ENCODE results near the gene TIFAB.

Gene TIFAB

GRCh38 chr5:135438636-135439221 lies 13.4 kb downstream of the TIFAB start:
- TF ChIP-seq, protein P1, sequence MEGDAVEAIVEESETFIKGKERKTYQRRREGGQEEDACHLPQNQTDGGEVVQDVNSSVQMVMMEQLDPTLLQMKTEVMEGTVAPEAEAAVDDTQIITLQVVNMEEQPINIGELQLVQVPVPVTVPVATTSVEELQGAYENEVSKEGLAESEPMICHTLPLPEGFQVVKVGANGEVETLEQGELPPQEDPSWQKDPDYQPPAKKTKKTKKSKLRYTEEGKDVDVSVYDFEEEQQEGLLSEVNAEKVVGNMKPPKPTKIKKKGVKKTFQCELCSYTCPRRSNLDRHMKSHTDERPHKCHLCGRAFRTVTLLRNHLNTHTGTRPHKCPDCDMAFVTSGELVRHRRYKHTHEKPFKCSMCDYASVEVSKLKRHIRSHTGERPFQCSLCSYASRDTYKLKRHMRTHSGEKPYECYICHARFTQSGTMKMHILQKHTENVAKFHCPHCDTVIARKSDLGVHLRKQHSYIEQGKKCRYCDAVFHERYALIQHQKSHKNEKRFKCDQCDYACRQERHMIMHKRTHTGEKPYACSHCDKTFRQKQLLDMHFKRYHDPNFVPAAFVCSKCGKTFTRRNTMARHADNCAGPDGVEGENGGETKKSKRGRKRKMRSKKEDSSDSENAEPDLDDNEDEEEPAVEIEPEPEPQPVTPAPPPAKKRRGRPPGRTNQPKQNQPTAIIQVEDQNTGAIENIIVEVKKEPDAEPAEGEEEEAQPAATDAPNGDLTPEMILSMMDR (IDR thresholded peaks at IDR 0.05; ENCODE audit: borderline replicate concordance, extremely low read depth, low read length, poor library complexity, severe bottlenecking): no peak
- TF ChIP-seq EZH2 (IDR thresholded peaks at IDR 0.05; ENCODE audit: borderline replicate concordance, low read depth, low read length, severe bottlenecking): no peak
- DNase-seq (peak; percentile 0), ATAC-seq (ENCODE audit: insufficient read depth, low read depth) (no peak)
- no peaks in the 10 kb centered on the region for H3K9me3 ChIP-seq (ENCODE audit: insufficient read depth, low read length, severe bottlenecking)
- no peak overlapping the region for H2AFZ ChIP-seq (ENCODE audit: low read depth, low read length)
- H3K4me3 ChIP-seq (ENCODE audit: low read depth in 1 of 2, low read length in 2 of 2): no peak overlapping the region
- H3K9ac ChIP-seq (ENCODE audit: low read depth, low read length): no peak overlapping the region
- no peak overlapping the region for H3K27ac ChIP-seq (ENCODE audit: low read length)
- H3K79me2 ChIP-seq (ENCODE audit: insufficient read depth, low read length): no peaks in the 10 kb centered on the region
- no peaks in the 10 kb centered on the region for H4K20me1 ChIP-seq (ENCODE audit: insufficient read depth, low read length)
- H3K4me1 ChIP-seq (ENCODE audit: insufficient read depth, low read length): no peaks in the 10 kb centered on the region
- no peaks in the 10 kb centered on the region for H3K27me3 ChIP-seq (ENCODE audit: insufficient read depth, low read length, poor library complexity)
- no peak overlapping the region for H3K4me2 ChIP-seq (ENCODE audit: insufficient read depth, low read length)
- H3K36me3 ChIP-seq (ENCODE audit: insufficient read depth, low read length): no peaks in the 10 kb centered on the region

- no peak overlapping the region for H3K4me3 ChIP-seq (ENCODE audit: low read depth in 1 of 2, low read length in 2 of 2)
- no peaks in the 10 kb centered on the region for H3K9me3 ChIP-seq (ENCODE audit: insufficient read depth, low read length, severe bottlenecking)
- ATAC-seq (ENCODE audit: insufficient read depth, low read depth): no peak
- H4K20me1 ChIP-seq (ENCODE audit: insufficient read depth, low read length): no peaks in the 10 kb centered on the region
- H3K27me3 ChIP-seq (ENCODE audit: insufficient read depth, low read length, poor library complexity): no peaks in the 10 kb centered on the region
- no peak overlapping the region for H3K9ac ChIP-seq (ENCODE audit: low read depth, low read length)
- DNase-seq: peak; percentile 0
- no peak overlapping the region for H3K27ac ChIP-seq (ENCODE audit: low read length)
- H3K79me2 ChIP-seq (ENCODE audit: insufficient read depth, low read length): no peaks in the 10 kb centered on the region
- no peak for TF ChIP-seq EZH2 (IDR thresholded peaks at IDR 0.05; ENCODE audit: borderline replicate concordance, low read depth, low read length, severe bottlenecking)
- TF ChIP-seq, protein P1 (IDR thresholded peaks at IDR 0.05; ENCODE audit: borderline replicate concordance, extremely low read depth, low read length, poor library complexity, severe bottlenecking): no peak
- no peaks in the 10 kb centered on the region for H3K36me3 ChIP-seq (ENCODE audit: insufficient read depth, low read length)
- no peak overlapping the region for H2AFZ ChIP-seq (ENCODE audit: low read depth, low read length)
- no peaks in the 10 kb centered on the region for H3K4me1 ChIP-seq (ENCODE audit: insufficient read depth, low read length)
- H3K4me2 ChIP-seq (ENCODE audit: insufficient read depth, low read length): no peak overlapping the region
Measured at GRCh38 chr5:135437796-135438560, 14.2 kb downstream of the TIFAB start.

DNA sequence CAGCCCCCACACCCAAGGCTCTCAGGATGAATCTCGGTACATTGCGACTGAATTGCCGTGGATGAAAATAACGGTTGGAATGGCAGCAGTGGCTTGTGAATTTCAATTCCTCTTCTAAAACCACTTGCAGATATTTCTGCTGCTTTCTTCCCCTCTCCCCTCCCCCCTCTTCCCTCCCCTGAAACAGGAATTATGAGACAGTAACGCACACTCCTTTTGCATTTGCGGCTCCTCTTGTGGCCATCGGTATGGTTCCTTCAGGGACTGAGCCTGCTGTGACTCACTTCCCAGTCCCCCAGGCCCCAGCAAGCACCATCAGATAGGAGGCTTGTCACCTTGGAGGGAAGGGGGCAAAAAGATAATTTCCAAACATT lies 14.7 kb downstream of the TIFAB start:
- no peak overlapping the region for H3K27ac ChIP-seq (ENCODE audit: low read length)

More for the DNA sequence above, 14.7 kb downstream of the TIFAB start:
- H3K4me3 ChIP-seq (ENCODE audit: low read depth in 1 of 2, low read length in 2 of 2): no peak overlapping the region
- DNase-seq (peak; percentile 2), ATAC-seq (ENCODE audit: insufficient read depth, low read depth) (no peak)
- no peak overlapping the region for H2AFZ ChIP-seq (ENCODE audit: low read depth, low read length)
- no peaks in the 10 kb centered on the region for H3K27me3 ChIP-seq (ENCODE audit: insufficient read depth, low read length, poor library complexity)
- H3K9ac ChIP-seq (ENCODE audit: low read depth, low read length): no peak overlapping the region
- no peaks in the 10 kb centered on the region for H3K79me2 ChIP-seq (ENCODE audit: insufficient read depth, low read length)
- H3K9me3 ChIP-seq (ENCODE audit: insufficient read depth, low read length, severe bottlenecking): no peaks in the 10 kb centered on the region
- H3K4me1 ChIP-seq (ENCODE audit: insufficient read depth, low read length): no peaks in the 10 kb centered on the region
- H3K4me2 ChIP-seq (ENCODE audit: insufficient read depth, low read length): no peak overlapping the region
- no peaks in the 10 kb centered on the region for H3K36me3 ChIP-seq (ENCODE audit: insufficient read depth, low read length)
- no peaks in the 10 kb centered on the region for H4K20me1 ChIP-seq (ENCODE audit: insufficient read depth, low read length)
- TF ChIP-seq, protein P1 (IDR thresholded peaks at IDR 0.05; ENCODE audit: borderline replicate concordance, extremely low read depth, low read length, poor library complexity, severe bottlenecking): no peak
- no peak for TF ChIP-seq EZH2 (IDR thresholded peaks at IDR 0.05; ENCODE audit: borderline replicate concordance, low read depth, low read length, severe bottlenecking)

All from DND-41 (cell line).